NB4 (cell line): Measurements from ENCODE around the gene PHACTR2.

Experiments
- DNase-seq: peaks from one replicate; pipeline ENCODE4 v3.0.0; 2010; ENCODE audit warnings: low read depth
- H3K4me3 ChIP-seq: one replicate; pipeline ENCODE4 v1.5.1; 2011; ENCODE audit warnings: mild to moderate bottlenecking, low read depth, low read length, moderate library complexity
- CTCF ChIP-seq: IDR thresholded peaks from one replicate; pipeline ENCODE4 v1.5.1; 2012; ENCODE audit warnings: low read depth, low read length
- MAX ChIP-seq: IDR thresholded peaks from 2 replicates; pipeline ENCODE4 v1.6.1; 2011; ENCODE audit warnings: low read depth, low read length
- MYC ChIP-seq: IDR thresholded peaks from 2 replicates; pipeline ENCODE4 v1.6.1; 2011; ENCODE audit warnings: low read depth, low read length
- POLR2A ChIP-seq: IDR thresholded peaks from 2 replicates; pipeline ENCODE4 v1.6.1; 2011; ENCODE audit warnings: mild to moderate bottlenecking; ENCODE audit not compliant: insufficient read length; ENCODE audit errors: extremely low read depth

Gene PHACTR2

GRCh38 chr6:143802833-143803565, 125.2 kb downstream of the PHACTR2 start:
- no peak for DNase-seq
- TF ChIP-seq MAX (no peak), CTCF (no peak), POLR2A (no peak), MYC (no peak)

GRCh38 chr6:143803769-143804568, 126.2 kb downstream of the PHACTR2 start:
- H3K4me3 ChIP-seq = no peak overlapping the region
- TF ChIP-seq POLR2A (no peak), CTCF (no peak), MYC (no peak), MAX (no peak)
- DNase-seq = no peak

More at GRCh38 chr6:143802833-143803565, 125.2 kb downstream of the PHACTR2 start:
- H3K4me3 ChIP-seq = no peak overlapping the region

- TF ChIP-seq CTCF = no peak
- no peak for TF ChIP-seq MAX
- no peak for TF ChIP-seq MYC
- no peak for TF ChIP-seq POLR2A
- DNase-seq = peak; percentile 12
Measured at GRCh38 chr6:143804835-143805239, 127.1 kb downstream of the PHACTR2 start.

GRCh38 chr6:143806282-143807102, 128.7 kb downstream of the PHACTR2 start:
- DNase-seq = peak; percentile 94
- no peak overlapping the region for H3K4me3 ChIP-seq
- TF ChIP-seq POLR2A = no peak
- no peak for TF ChIP-seq CTCF
- no peak for TF ChIP-seq MYC
- 0 out of 2 replicates have a peak, but pooled peaks have one; percentile 29 for TF ChIP-seq MAX

More at GRCh38 chr6:143804835-143805239, 127.1 kb downstream of the PHACTR2 start:
- no peak overlapping the region for H3K4me3 ChIP-seq

- H3K4me3 ChIP-seq = no peak overlapping the region
- DNase-seq = peak; percentile 65
- TF ChIP-seq MYC = no peak
- no peak for TF ChIP-seq MAX
- TF ChIP-seq CTCF = no peak
- TF ChIP-seq POLR2A = no peak
Measured at GRCh38 chr6:143807103-143807772, 129.5 kb downstream of the PHACTR2 start.
